Cardiac fibroblast (primary cell): ENCODE data around the gene SDHAF3.

Experiments
- DNase-seq, 2 donors: peaks; one replicate each; pipeline versions ENCODE4 v3.0.0 to v3.0.0-alpha.2; 2010; ENCODE audit warnings: low read depth in 2 of 2
- H3K4me3 ChIP-seq, 2 donors: replicated peaks in 1 of 2; 1 replicate in 1 of 2; 2 replicates in 1 of 2; pipeline ENCODE4 v1.5.1; 2011; ENCODE audit warnings: low read depth in 2 of 2, low read length in 2 of 2, mild to moderate bottlenecking in 2 of 2, moderate library complexity in 1 of 2
- CTCF ChIP-seq: IDR thresholded peaks from one replicate; pipeline ENCODE4 v1.5.1; 2011; ENCODE audit warnings: low read depth, mild to moderate bottlenecking, low read length, inconsistent platforms

The SDHAF3 gene

GRCh38 chr7:97204821-97205220 lies 87.3 kb downstream of the SDHAF3 start:
- H3K4me3 ChIP-seq, result no peak overlapping the region
- no peak for TF ChIP-seq CTCF
- no peak for DNase-seq

GRCh38 chr7:97215556-97215955 lies 98.1 kb downstream of the SDHAF3 start:
- H3K4me3 ChIP-seq, result no peak overlapping the region
- no peak for DNase-seq
- no peak for TF ChIP-seq CTCF

- no peak for DNase-seq
- no peak for TF ChIP-seq CTCF
- H3K4me3 ChIP-seq, result no peak overlapping the region
Measured at GRCh38 chr7:97218767-97219166, 101.3 kb downstream of the SDHAF3 start.

- TF ChIP-seq CTCF, result no peak
- no peak for DNase-seq
- H3K4me3 ChIP-seq, result no peak overlapping the region
Measured at GRCh38 chr7:97219237-97219636, 101.7 kb downstream of the SDHAF3 start.

GRCh38 chr7:97224316-97224715 lies 106.8 kb downstream of the SDHAF3 start:
- H3K4me3 ChIP-seq, result no peak overlapping the region
- no peak for TF ChIP-seq CTCF
- no peak for DNase-seq

- TF ChIP-seq CTCF, result no peak
- DNase-seq, result no peak
- H3K4me3 ChIP-seq, result no peak overlapping the region
Measured at GRCh38 chr7:97226541-97226940, 109.0 kb downstream of the SDHAF3 start.
